Activated CD8-positive, alpha-beta T cell treated with anti-CD3 and anti-CD28 coated beads, Interleukin-2, amount 10 ng/mL, durations not matched to agents 7 days and 5 days (primary cell): ENCODE measurements around the gene BIRC6. TPM values are rescaled to one million over a fixed set of nuclear protein-coding genes. Genes with fewer than 3 reads are reported as not detected.

ENCODE experiments used
- ATAC-seq: fragments of 150-1000 bp; cut with Tn5 transposase; one replicate; pipeline ENCODE4 v1.10.0; 2021; ENCODE audit warnings: moderate library complexity
- CTCF ChIA-PET: fragments of 350-600 bp; sonication (Branson Sonifier 250); formaldehyde crosslinking; loops from one replicate; lab custom pipeline; 2021; ENCODE audit warnings: antibody characterized with exemption; lab: Charles Lee
- POLR2A ChIA-PET: fragments of 350-600 bp; sonication (Branson Sonifier 250); formaldehyde crosslinking; loops from one replicate; lab custom pipeline; 2021; ENCODE audit warnings: antibody characterized with exemption; lab: Charles Lee
- DNase-seq: peaks from one replicate; pipeline ENCODE4 v3.0.0-alpha.2; 2020
- H3K27ac Mint-ChIP-seq: one replicate; pipeline ENCODE4 v1.8.0; 2021; ENCODE audit warnings: mild to moderate bottlenecking, mixed read lengths
- H3K27me3 Mint-ChIP-seq: one replicate; pipeline ENCODE4 v1.8.0; 2021; ENCODE audit warnings: low read depth, mixed read lengths
- H3K36me3 Mint-ChIP-seq: one replicate; pipeline ENCODE4 v1.8.0; 2021; ENCODE audit warnings: low read depth, mixed read lengths
- H3K4me1 Mint-ChIP-seq: one replicate; pipeline ENCODE4 v1.8.0; 2021; ENCODE audit warnings: low read depth, mixed read lengths
- H3K4me3 Mint-ChIP-seq: one replicate; pipeline ENCODE4 v1.8.0; 2021; ENCODE audit warnings: mild to moderate bottlenecking, mixed read lengths
- H3K9me3 Mint-ChIP-seq: one replicate; pipeline ENCODE4 v1.8.0; 2022; ENCODE audit warnings: mixed read lengths; ENCODE audit not compliant: insufficient read depth
- total RNA-seq, 2 experiments: library from RNA; stranded (reverse); gene quantifications; one replicate each; pipeline ENCODE4 v1.2.3, GENCODE V29; 2021

Gene BIRC6
- total RNA-seq, 2 experiments from 2014 or later, result 105 to 106 TPM

DNA sequence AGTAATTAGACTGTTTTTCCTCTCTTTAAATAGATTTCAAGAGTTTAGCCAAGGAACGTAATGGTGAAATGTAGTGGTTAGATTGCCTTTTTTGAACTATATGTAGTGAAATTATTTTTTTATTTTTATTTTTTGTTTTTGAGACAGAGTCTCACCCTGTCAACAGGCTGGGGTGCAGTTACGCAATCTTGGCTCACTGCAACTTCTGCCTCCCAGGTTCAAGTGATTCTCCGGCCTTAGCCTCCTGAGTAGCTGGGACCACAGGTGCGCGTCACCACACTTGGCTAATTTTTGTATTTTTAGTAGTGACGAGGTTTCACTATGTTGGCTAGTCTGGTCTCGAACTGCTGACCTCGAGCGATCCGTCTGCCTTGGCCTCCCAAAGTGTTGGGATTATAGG, 60.8 kb downstream of the BIRC6 start:
- DNase-seq (no peak), ATAC-seq (no peak)
- Mint-ChIP-seq H3K4me3 (no peak overlapping the region), H3K4me1 (peaks cover 7% of the 10 kb centered on the region), H3K27ac (no peak overlapping the region), H3K27me3 (no peaks in the 10 kb centered on the region), H3K9me3 (no peaks in the 10 kb centered on the region), H3K36me3 (peaks cover 43% of the 10 kb centered on the region)
- CTCF ChIA-PET, result no interaction called here
- POLR2A ChIA-PET, result no interaction called here

DNA sequence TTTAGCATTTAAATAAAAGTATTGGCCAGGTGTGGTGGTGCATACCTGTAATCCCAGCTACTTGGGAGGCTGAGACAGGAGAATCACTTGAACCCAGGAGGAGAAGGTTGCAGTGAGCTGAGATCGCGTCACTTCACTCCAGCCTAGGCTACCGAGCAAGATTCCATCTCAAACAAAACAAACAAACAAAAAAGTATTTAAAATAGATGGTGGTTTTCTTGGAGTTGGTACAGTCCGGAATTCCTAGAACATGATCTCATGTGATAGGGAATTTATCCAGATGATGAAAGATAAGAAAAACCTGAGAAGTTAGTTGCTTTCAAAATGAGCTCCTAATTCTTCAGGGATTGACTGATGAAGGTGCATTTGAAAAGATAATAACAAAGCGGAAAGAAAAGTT, 62.0 kb downstream of the BIRC6 start:
- Mint-ChIP-seq H3K4me3 (no peak overlapping the region), H3K27ac (no peak overlapping the region), H3K36me3 (peaks cover 50% of the 10 kb centered on the region), H3K9me3 (no peaks in the 10 kb centered on the region), H3K27me3 (no peaks in the 10 kb centered on the region), H3K4me1 (peaks cover 9% of the 10 kb centered on the region)
- POLR2A ChIA-PET, result no interaction called here
- CTCF ChIA-PET, result no interaction called here
- no peak for ATAC-seq
- DNase-seq, result no peak

GRCh38 chr2:32422133-32422532, 65.3 kb downstream of the BIRC6 start:
- H3K36me3 Mint-ChIP-seq, result peaks cover 54% of the 10 kb centered on the region
- H3K27ac Mint-ChIP-seq, result no peak overlapping the region
- no peak for DNase-seq
- no peaks in the 10 kb centered on the region for H3K27me3 Mint-ChIP-seq
- ATAC-seq, result no peak
- H3K9me3 Mint-ChIP-seq, result no peaks in the 10 kb centered on the region
- ChIA-PET POLR2A (no interaction called here), CTCF (no interaction called here)
- no peak overlapping the region for H3K4me3 Mint-ChIP-seq
- H3K4me1 Mint-ChIP-seq, result peaks cover 23% of the 10 kb centered on the region

- H3K4me1 Mint-ChIP-seq, result peaks cover 23% of the 10 kb centered on the region
- ChIA-PET POLR2A (no interaction called here), CTCF (no interaction called here)
- DNase-seq (no peak), ATAC-seq (no peak)
- H3K4me3 Mint-ChIP-seq, result no peak overlapping the region
- H3K27me3 Mint-ChIP-seq, result no peaks in the 10 kb centered on the region
- H3K36me3 Mint-ChIP-seq, result peaks cover 44% of the 10 kb centered on the region
- no peaks in the 10 kb centered on the region for H3K9me3 Mint-ChIP-seq
- no peak overlapping the region for H3K27ac Mint-ChIP-seq
Measured at GRCh38 chr2:32423536-32423935, 66.7 kb downstream of the BIRC6 start.

DNA sequence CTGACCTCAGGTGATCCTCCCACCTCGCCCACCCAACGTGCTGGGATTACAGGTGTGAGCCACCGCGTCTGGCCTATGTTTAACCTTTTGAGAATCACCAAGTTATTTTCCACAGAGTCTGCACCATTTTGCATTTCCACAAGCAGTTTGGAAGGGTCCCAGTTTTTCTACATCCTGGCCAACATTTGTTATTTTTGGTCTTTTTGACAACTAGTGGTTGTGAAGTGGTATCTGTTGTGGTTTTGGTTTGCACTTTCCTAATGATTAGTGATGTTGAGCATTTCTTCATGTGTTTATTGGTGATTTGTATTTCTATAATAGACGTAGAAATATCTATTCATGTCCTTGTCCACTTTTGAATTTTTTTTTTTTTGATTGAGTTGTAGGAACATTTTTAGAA, 67.9 kb downstream of the BIRC6 start:
- CTCF ChIA-PET, result no interaction called here
- ATAC-seq (no peak), DNase-seq (no peak)
- Mint-ChIP-seq H3K4me1 (peaks cover 23% of the 10 kb centered on the region), H3K9me3 (no peaks in the 10 kb centered on the region), H3K36me3 (peaks cover 46% of the 10 kb centered on the region), H3K27me3 (no peaks in the 10 kb centered on the region), H3K27ac (no peak overlapping the region), H3K4me3 (no peak overlapping the region)
- POLR2A ChIA-PET, result no interaction called here

- ChIA-PET POLR2A (no interaction called here), CTCF (no interaction called here)
- DNase-seq (no peak), ATAC-seq (no peak)
- H3K36me3 Mint-ChIP-seq, result peaks cover 47% of the 10 kb centered on the region
- no peak overlapping the region for H3K27ac Mint-ChIP-seq
- H3K4me3 Mint-ChIP-seq, result no peak overlapping the region
- peaks cover 23% of the 10 kb centered on the region for H3K4me1 Mint-ChIP-seq
- H3K27me3 Mint-ChIP-seq, result no peaks in the 10 kb centered on the region
- no peaks in the 10 kb centered on the region for H3K9me3 Mint-ChIP-seq
Measured at GRCh38 chr2:32425719-32426141, 68.9 kb downstream of the BIRC6 start.

DNA sequence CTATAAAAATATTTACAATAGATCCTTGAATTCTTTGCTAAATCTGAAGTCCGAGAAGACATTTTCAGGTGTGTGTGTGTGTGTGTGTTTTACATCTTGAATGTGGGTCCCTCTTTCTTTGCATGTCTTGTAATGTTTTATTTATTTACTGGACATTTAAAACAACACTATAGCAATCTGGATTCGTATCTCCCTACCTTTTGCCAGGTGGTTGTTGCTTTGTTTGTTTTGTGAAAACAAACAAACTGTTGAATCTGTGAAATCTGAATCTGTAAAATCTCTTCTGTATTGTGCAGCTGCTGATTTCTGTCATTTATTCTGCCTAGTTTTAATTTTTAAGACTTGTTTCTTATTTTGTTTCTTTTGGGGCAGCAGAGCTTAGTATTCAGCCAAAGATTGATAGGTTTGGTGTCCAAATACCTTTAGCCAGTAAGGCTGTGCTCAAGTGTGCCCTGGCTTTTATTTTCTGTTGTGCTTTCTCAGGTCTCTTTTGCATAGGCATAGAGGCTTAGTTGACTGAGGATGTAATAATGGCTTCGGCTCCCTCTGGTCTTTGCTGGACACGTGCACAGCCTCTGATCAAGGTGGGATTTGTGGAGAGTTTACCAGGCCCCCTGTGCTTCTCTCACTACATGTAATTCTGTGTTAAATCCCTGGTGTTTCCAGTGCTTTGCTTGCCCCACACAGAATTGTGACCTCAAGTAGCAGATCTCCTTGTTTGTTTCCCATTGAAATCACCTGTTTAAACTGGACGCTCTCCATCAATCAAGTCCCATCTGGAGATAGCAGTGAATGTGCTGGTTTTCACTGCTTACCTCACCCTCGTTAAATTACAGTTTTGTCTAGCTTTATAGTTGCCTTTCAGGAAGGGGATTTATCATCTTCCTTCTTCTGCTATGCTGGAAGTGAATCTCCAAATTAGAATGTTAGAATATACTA, 71.1 kb downstream of the BIRC6 start:
- no peak overlapping the region for H3K4me3 Mint-ChIP-seq

DNA sequence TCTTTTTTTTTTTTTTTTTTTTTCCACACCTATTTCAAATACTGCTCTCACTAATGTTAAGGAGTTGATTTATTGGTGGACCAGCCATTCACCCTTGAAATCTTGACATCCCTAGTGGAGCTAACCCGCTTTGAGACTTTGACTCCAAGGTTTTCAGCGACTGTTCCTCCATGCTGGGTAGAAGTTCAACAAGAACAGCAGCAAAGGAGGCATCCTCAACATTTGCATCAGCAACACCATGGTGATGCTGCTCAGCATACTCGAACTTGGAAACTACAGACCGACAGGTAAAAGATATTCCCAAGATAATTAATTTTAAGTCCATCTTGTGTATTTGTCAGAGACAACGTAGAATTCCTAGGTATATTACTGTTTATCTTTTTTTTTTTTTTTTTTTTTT, 74.0 kb downstream of the BIRC6 start:
- DNase-seq (no peak), ATAC-seq (no peak)
- Mint-ChIP-seq H3K4me3 (no peak overlapping the region), H3K36me3 (peaks cover 40% of the 10 kb centered on the region), H3K4me1 (peaks cover 1% of the 10 kb centered on the region), H3K27me3 (no peaks in the 10 kb centered on the region), H3K9me3 (no peaks in the 10 kb centered on the region), H3K27ac (no peak overlapping the region)
- CTCF ChIA-PET, result no interaction called here
- POLR2A ChIA-PET, result no interaction called here

More for the DNA sequence above, 71.1 kb downstream of the BIRC6 start:
- peaks cover 43% of the 10 kb centered on the region for H3K36me3 Mint-ChIP-seq
- H3K27me3 Mint-ChIP-seq, result no peaks in the 10 kb centered on the region
- POLR2A ChIA-PET, result interaction anchor here (1.1 kb wide), 1 partner anchor 14 kb away, joined by 4 read pairs; no protein-coding TSS in a partner anchor
- ATAC-seq (no peak), DNase-seq (no peak)
- no peak overlapping the region for H3K27ac Mint-ChIP-seq
- peaks cover 16% of the 10 kb centered on the region for H3K4me1 Mint-ChIP-seq
- CTCF ChIA-PET, result no interaction called here
- no peaks in the 10 kb centered on the region for H3K9me3 Mint-ChIP-seq

DNA sequence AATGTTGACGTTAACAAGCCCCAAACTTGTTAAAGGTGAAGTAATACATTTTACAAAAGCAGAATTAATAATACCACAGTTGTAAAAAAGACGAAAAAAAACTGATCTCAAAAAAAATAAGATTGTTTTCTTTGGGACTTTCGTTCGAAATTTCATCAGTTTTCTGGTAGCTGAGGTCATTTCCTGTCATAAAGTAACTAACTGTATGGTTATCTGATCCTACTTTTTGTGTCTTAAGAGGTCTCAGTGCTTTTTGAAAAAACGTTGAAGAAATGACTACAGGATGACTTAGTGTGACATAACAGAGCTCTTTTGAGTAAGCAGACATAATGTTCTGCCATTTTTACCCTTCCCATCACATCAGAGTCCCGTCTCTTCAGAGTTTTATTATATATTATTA, 79.3 kb downstream of the BIRC6 start:
- no peaks in the 10 kb centered on the region for H3K9me3 Mint-ChIP-seq

DNA sequence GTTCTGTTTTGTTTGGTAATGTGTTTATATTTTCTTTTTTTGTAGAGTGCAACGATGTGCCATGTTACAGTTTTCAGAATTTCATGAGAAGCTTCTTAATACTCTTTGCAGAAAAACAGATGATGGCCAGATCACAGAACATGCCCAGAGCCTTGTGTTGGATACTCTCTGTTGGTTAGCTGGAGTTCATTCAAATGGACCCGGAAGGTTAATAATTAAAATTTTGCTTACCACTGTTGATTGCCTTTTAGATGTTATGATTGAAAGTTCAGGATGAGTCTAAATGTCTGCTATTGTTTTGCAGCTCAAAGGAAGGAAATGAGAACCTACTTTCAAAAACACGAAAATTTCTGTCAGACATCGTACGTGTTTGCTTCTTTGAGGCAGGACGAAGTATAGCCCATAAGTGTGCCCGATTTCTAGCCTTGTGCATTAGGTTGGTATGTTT, 85.2 kb downstream of the BIRC6 start:
- Mint-ChIP-seq H3K27me3 (no peaks in the 10 kb centered on the region), H3K36me3 (peaks cover 60% of the 10 kb centered on the region), H3K27ac (no peak overlapping the region), H3K4me3 (no peak overlapping the region), H3K4me1 (no peaks in the 10 kb centered on the region), H3K9me3 (no peaks in the 10 kb centered on the region)
- ChIA-PET CTCF (no interaction called here), POLR2A (interaction anchor here (0.7 kb wide), 1 partner anchor 13 kb away, joined by 4 read pairs; no protein-coding TSS in a partner anchor)
- no peak for ATAC-seq
- no peak for DNase-seq

More for the DNA sequence above, 79.3 kb downstream of the BIRC6 start:
- Mint-ChIP-seq H3K27me3 (no peaks in the 10 kb centered on the region), H3K27ac (no peak overlapping the region), H3K36me3 (peaks cover 52% of the 10 kb centered on the region), H3K4me3 (no peak overlapping the region), H3K4me1 (no peaks in the 10 kb centered on the region)
- ATAC-seq, result no peak
- DNase-seq, result no peak
- ChIA-PET POLR2A (no interaction called here), CTCF (no interaction called here)

GRCh38 chr2:32446369-32446768, 89.5 kb downstream of the BIRC6 start:
- Mint-ChIP-seq H3K4me1 (no peaks in the 10 kb centered on the region), H3K9me3 (no peaks in the 10 kb centered on the region), H3K36me3 (peaks cover 56% of the 10 kb centered on the region), H3K27me3 (no peaks in the 10 kb centered on the region), H3K27ac (no peak overlapping the region), H3K4me3 (no peak overlapping the region)
- no peak for DNase-seq
- ATAC-seq, result no peak
- CTCF ChIA-PET, result no interaction called here
- POLR2A ChIA-PET, result no interaction called here

GRCh38 chr2:32450851-32451250, 94.0 kb downstream of the BIRC6 start:
- Mint-ChIP-seq H3K4me1 (peaks cover 5% of the 10 kb centered on the region), H3K27ac (no peak overlapping the region), H3K4me3 (no peak overlapping the region), H3K9me3 (no peaks in the 10 kb centered on the region), H3K36me3 (peaks cover 39% of the 10 kb centered on the region), H3K27me3 (no peaks in the 10 kb centered on the region)
- CTCF ChIA-PET, result no interaction called here
- DNase-seq (no peak), ATAC-seq (no peak)
- POLR2A ChIA-PET, result no interaction called here
